HepG2 (cell line): Measurements from ENCODE around the gene ESYT1. TPM values are rescaled to one million over a fixed set of nuclear protein-coding genes. Genes with fewer than 3 reads are reported as not detected.

Experiments used
- AHDC1 ChIP-seq: sonication (generic); formaldehyde crosslinking; IDR thresholded peaks from 2 replicates; pipeline ENCODE4 v1.5.1; 2020; ENCODE audit warnings: mild to moderate bottlenecking, missing genetic modification reagents, borderline replicate concordance
- ATRX ChIP-seq: sonication (generic); formaldehyde crosslinking; IDR thresholded peaks from 2 replicates; pipeline ENCODE4 v1.4.0; 2020; ENCODE audit warnings: missing genetic modification reagents, borderline replicate concordance
- DRAP1 ChIP-seq: IDR thresholded peaks from 2 replicates; pipeline ENCODE4 v1.6.1; 2016; ENCODE audit warnings: missing genetic modification reagents, missing compliant biosample characterization
- FOXA3 ChIP-seq: IDR thresholded peaks from 2 replicates; pipeline ENCODE4 v1.6.1; 2016; ENCODE audit warnings: missing genetic modification reagents, missing compliant biosample characterization
- LCORL ChIP-seq, 2 experiments: fragments of 450-650 bp in 1 of 2; sonication (generic) in 1 of 2; formaldehyde crosslinking in 1 of 2; IDR thresholded peaks; 2 replicates each; pipeline versions ENCODE4 v1.5.0 to v1.6.1; 2017 to 2020; ENCODE audit warnings: antibody characterized with exemption in 1 of 2, missing genetic modification reagents in 1 of 2
- MAF1 ChIP-seq: sonication (generic); formaldehyde crosslinking; IDR thresholded peaks from 2 replicates; pipeline ENCODE4 v1.5.0; 2020; ENCODE audit warnings: missing genetic modification reagents, borderline replicate concordance
- MEIS1 ChIP-seq: sonication (generic); formaldehyde crosslinking; IDR thresholded peaks from 2 replicates; pipeline ENCODE4 v1.9.0; 2021; ENCODE audit warnings: mild to moderate bottlenecking, missing genetic modification reagents, moderate library complexity, borderline replicate concordance
- MTA1 ChIP-seq: sonication (generic); formaldehyde crosslinking; IDR thresholded peaks from 2 replicates; pipeline ENCODE4 v1.4.0; 2020; ENCODE audit warnings: missing genetic modification reagents, mild to moderate bottlenecking, borderline replicate concordance
- NRL ChIP-seq: sonication (generic); formaldehyde crosslinking; IDR thresholded peaks from 2 replicates; pipeline ENCODE4 v1.5.0; 2020; ENCODE audit warnings: missing genetic modification reagents, mild to moderate bottlenecking, moderate library complexity, borderline replicate concordance
- RORA ChIP-seq: sonication (generic); formaldehyde crosslinking; IDR thresholded peaks from 2 replicates; pipeline ENCODE4 v1.5.0; 2020; ENCODE audit warnings: mild to moderate bottlenecking, missing genetic modification reagents, moderate library complexity
- TARDBP ChIP-seq: sonication (generic); formaldehyde crosslinking; IDR thresholded peaks from 2 replicates; pipeline ENCODE4 v1.8.0; 2022; ENCODE audit warnings: mild to moderate bottlenecking, missing genetic modification reagents
- TEAD3 ChIP-seq: optimal IDR thresholded peaks from 2 replicates; pipeline ENCODE3; 2016; ENCODE audit warnings: borderline replicate concordance
- XRCC5 ChIP-seq: fragments of 200-400 bp; formaldehyde crosslinking; optimal IDR thresholded peaks from 2 replicates; pipeline ENCODE3; 2017; ENCODE audit warnings: mild to moderate bottlenecking, low read length
- ZNF124 ChIP-seq: sonication (generic); formaldehyde crosslinking; IDR thresholded peaks from 2 replicates; pipeline ENCODE4 v1.4.0; 2020; ENCODE audit warnings: missing genetic modification reagents
- ZNF256 ChIP-seq: sonication (generic); formaldehyde crosslinking; conservative IDR thresholded peaks from 2 replicates; pipeline ENCODE4 v1.4.0; 2020; ENCODE audit warnings: missing genetic modification reagents
- ZNF503 ChIP-seq: sonication (generic); formaldehyde crosslinking; IDR thresholded peaks from 2 replicates; pipeline ENCODE4 v1.4.0; 2020; ENCODE audit warnings: missing genetic modification reagents
- ZNF530 ChIP-seq: sonication (generic); formaldehyde crosslinking; IDR thresholded peaks from 2 replicates; pipeline ENCODE4 v1.5.0; 2020; ENCODE audit warnings: low read depth, mild to moderate bottlenecking, missing genetic modification reagents
- ZNF556 ChIP-seq: sonication (generic); formaldehyde crosslinking; IDR thresholded peaks from 2 replicates; pipeline ENCODE4 v1.4.0; 2020; ENCODE audit warnings: mild to moderate bottlenecking, missing genetic modification reagents, borderline replicate concordance
- ZSCAN12 ChIP-seq: sonication (generic); formaldehyde crosslinking; IDR thresholded peaks from 2 replicates; pipeline ENCODE4 v1.9.0; 2021; ENCODE audit warnings: mild to moderate bottlenecking, missing genetic modification reagents
- polyA plus RNA-seq, 8 experiments: library from polyadenylated mRNA; depleted of rRNA in 3 of 8; stranded (reverse) in 7 of 8; unstranded in 1 of 8; fragments of >200 nt; fragmentation: Illumina TruSeq in 4 of 8; extraction: Trizol in 4 of 8; gene quantifications; 2 replicates each; pipeline versions ENCODE4 v1.2.1 to v1.2.3, GENCODE V29; 2011 to 2016; ENCODE audit warnings: low read depth in 4 of 8, missing spikeins in 1 of 8, mixed read lengths in 1 of 8; ENCODE audit not compliant: insufficient read depth in 1 of 8
- total RNA-seq, 5 experiments: library from RNA; depleted of rRNA; stranded (reverse); fragments of >200 nt; fragmentation: Illumina TruSeq; extraction: Trizol; gene quantifications; 2 replicates each; pipeline ENCODE4 v1.2.3, GENCODE V29; 2016; ENCODE audit warnings: low read depth in 1 of 5
- TF ChIP-seq, protein P1 (sequence below): sonication (generic); formaldehyde crosslinking; IDR thresholded peaks from 2 replicates; pipeline ENCODE4 v1.4.0; 2020; ENCODE audit warnings: missing genetic modification reagents

Gene ESYT1
- total and polyA plus RNA-seq, 2 of the 13 experiments (the other 11 are each of a cell fraction or from before 2014, with no cell fraction given): 66.9 to 71.0 TPM

DNA sequence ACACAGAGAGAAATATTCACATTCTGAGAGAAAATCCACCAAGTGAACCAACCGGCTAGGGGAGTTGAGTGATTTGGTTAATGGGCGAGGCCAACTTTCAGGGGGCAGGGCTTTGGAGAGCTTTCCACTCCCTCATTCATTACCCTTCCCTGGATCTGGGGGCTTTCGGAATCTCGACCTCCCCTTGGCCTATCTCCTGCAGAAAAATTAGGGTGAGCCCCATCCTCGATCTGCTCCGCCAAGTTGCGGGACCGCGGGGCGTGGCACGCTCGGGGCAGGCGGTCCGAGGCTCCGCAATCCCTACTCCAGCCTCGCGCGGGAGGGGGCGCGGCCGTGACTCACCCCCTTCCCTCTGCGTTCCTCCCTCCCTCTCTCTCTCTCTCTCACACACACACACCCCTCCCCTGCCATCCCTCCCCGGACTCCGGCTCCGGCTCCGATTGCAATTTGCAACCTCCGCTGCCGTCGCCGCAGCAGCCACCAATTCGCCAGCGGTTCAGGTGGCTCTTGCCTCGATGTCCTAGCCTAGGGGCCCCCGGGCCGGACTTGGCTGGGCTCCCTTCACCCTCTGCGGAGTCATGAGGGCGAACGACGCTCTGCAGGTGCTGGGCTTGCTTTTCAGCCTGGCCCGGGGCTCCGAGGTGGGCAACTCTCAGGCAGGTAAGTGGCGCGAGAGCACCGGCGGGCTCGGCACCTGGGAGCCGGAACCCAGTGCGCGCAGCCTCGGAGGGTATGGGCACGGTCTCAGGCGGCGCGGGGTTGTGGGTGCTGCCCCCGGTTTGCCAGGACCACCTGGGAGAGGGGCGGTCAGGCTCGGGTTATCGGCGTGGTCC is 48.1 kb upstream of the ESYT1 start, which contains the start of gene ERBB3 (continued):
- TF ChIP-seq ZSCAN12 (CRISPR knock-in tag) (no peak), TARDBP (CRISPR knock-in tag) (peak; percentile 65; the same call in 1 of the 2 replicates), MEIS1 (CRISPR knock-in tag) (no peak), DRAP1 (peak; percentile 70), LCORL (IDR thresholded peaks at IDR 0.05) (no peak), LCORL (CRISPR knock-in tag; IDR thresholded peaks at IDR 0.05) (no peak), ZNF256 (no peak; the same call in none of the 2 replicates), ATRX (no peak), NRL (0 out of 2 replicates have a peak, but pooled peaks have one; percentile 27), RORA (CRISPR knock-in tag) (no peak), MTA1 (CRISPR knock-in tag) (no peak), MAF1 (peak; percentile 77; the same call in 1 of the 2 replicates), ZNF503 (CRISPR knock-in tag) (no peak), ZNF124 (CRISPR knock-in tag) (no peak), TEAD3 (peak; percentile 65), ZNF530 (CRISPR knock-in tag) (no peak), FOXA3 (0 out of 2 replicates have a peak, but pooled peaks have one; percentile 27), XRCC5 (peak; percentile 89), ZNF556 (CRISPR knock-in tag) (no peak), AHDC1 (CRISPR knock-in tag) (peak; percentile 54; the same call in 1 of the 2 replicates)
- TF ChIP-seq, protein P1, sequence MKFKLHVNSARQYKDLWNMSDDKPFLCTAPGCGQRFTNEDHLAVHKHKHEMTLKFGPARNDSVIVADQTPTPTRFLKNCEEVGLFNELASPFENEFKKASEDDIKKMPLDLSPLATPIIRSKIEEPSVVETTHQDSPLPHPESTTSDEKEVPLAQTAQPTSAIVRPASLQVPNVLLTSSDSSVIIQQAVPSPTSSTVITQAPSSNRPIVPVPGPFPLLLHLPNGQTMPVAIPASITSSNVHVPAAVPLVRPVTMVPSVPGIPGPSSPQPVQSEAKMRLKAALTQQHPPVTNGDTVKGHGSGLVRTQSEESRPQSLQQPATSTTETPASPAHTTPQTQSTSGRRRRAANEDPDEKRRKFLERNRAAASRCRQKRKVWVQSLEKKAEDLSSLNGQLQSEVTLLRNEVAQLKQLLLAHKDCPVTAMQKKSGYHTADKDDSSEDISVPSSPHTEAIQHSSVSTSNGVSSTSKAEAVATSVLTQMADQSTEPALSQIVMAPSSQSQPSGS: no peak
